HG03575 (cell line): ENCODE data around the gene LRRC1.

Experiments
- ATAC-seq: cut with Tn5 transposase; IDR thresholded peaks from one replicate; pipeline ENCODE4 v1.9.1; 2021; ENCODE audit not compliant: unreplicated experiment, insufficient number of reproducible peaks, low FRiP score; ENCODE audit errors: extremely low read depth

Gene LRRC1

GRCh38 chr6:53930330-53930729, 135.5 kb downstream of the LRRC1 start:
- no peak for ATAC-seq

- no peak for ATAC-seq
Measured at GRCh38 chr6:53931086-53931485, 136.3 kb downstream of the LRRC1 start.

DNA sequence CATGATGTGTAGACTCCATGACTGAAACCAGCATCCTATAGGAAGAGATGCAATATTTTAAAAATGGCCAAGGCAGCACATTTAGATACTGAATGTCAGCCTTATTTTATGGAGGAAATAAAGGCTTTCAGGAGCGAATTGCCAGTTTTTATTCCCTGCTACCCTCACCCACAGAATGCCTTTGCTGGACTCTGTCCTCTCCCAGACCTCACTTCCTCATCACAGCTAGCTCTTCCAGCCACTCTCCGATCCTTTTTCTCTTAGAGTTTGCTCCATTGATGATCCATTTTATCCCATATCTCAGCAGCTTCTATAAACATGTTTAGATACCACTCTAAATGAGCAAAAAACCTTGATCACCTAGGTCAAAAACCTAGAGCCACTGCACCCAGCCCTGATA, 137.7 kb downstream of the LRRC1 start:
- ATAC-seq, result no peak

DNA sequence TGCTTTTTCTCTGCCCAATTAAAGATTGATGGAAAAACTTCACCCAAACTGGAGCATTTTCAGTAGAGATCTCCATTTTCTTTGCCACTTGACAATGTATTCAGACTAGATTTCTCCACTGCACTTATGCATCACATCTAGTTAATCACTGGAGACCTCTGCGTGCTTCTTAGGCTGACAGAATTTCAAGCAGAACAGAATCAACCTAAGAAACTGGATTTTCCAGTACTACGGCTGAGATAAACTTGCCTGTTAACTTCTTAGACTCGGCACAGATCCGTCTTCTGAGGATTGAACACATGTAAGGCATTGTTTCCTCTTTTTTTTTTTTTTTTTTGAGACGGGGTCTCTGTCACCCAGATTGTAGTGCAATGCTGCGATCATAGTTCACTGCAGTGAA, 139.2 kb downstream of the LRRC1 start:
- ATAC-seq, result no peak

GRCh38 chr6:53937461-53937860, 142.7 kb downstream of the LRRC1 start:
- ATAC-seq, result no peak

DNA sequence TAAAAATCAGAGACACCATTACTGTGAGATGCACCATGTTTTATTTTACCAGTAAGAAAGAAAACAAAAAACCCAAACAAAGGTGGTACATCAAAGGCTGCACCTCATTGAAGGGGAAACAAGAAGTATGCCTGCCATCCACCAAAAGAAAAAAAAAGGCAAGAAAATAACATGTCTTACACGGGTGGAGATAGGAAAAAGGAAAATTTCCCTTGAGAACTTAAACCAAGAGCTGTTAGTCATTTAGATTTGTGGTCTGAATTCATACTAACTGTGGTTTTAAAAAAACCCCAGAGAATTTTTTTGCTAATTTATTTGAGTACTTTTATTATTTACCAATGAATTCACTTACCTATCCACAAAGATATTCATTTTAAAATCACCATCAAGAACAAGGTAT, 144.0 kb downstream of the LRRC1 start:
- no peak for ATAC-seq

GRCh38 chr6:53939830-53940229, 145.0 kb downstream of the LRRC1 start:
- no peak for ATAC-seq

GRCh38 chr6:53943395-53943794, 148.6 kb downstream of the LRRC1 start:
- no peak for ATAC-seq

GRCh38 chr6:53944091-53944490, 149.3 kb downstream of the LRRC1 start:
- ATAC-seq, result no peak

DNA sequence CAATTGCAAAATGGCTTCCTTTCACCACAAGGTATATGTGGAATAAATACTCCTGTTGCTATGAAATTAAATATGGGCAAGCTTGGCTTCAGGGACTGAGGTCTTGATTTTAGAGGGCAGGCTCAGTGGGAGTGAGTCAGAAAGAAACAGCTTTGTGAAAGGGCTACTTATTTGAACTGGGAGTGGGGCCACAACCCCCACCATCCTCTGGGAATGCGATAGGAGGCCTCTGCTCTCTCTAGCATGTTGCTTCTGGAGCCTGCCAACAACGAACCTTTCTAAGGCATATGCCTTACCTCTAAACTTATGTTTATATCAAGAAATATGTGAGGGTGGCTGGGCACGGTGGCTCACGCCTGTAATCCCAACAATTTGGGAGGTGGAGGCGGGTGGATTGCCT, 149.7 kb downstream of the LRRC1 start:
- ATAC-seq, result no peak

- ATAC-seq, result no peak
Measured at GRCh38 chr6:53945765-53946407, 151.1 kb downstream of the LRRC1 start.

GRCh38 chr6:53947780-53948179, 153.0 kb downstream of the LRRC1 start:
- no peak for ATAC-seq

DNA sequence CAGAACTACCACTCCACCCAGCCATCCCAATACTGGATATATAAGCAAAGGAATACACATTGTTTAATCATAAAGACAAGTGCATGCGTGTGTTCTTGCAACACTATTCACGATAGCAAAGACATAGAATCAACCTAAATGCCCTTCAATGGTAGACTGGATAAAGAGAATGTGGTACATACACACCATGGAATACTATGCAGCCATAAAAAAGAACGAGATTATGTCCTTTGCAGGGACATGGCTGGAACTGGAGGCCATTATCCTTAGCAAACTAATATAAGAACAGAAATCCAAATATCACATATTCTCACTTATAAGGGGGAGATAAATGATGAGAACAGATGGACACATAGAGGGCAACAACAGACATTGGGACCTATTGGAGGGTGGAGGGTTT, 156.6 kb downstream of the LRRC1 start:
- no peak for ATAC-seq

DNA sequence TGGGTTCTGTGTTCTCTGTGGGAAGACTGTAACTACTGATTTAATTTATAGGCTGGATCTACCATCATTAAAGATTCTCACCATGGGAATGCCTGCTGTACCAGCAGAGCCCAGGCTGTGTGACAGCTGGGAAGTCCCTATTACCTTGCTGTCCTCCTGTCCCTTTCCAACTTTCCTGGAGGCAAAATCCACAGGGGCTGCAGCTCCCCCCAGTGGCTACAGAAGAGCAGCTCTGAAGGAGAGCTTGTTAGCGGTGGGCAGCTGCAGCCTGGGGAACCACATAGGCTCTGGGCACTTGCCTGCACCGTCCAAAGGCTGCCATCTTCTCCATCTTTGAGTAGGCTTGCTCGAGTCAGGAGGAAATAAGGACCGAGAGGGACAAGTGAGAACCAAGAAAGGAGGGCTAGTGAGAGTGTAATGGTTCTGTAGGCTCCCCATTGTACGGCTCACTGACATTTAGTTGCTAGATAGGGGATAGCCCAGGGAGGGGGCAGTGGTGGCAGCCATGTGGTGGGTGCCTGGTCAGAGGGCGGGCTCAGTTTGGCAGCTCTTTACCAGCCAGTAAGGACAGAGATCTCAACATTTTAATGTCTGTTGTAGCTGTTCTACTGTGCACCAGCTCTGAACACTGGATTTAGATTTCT, 161.4 kb downstream of the LRRC1 start:
- no peak for ATAC-seq

DNA sequence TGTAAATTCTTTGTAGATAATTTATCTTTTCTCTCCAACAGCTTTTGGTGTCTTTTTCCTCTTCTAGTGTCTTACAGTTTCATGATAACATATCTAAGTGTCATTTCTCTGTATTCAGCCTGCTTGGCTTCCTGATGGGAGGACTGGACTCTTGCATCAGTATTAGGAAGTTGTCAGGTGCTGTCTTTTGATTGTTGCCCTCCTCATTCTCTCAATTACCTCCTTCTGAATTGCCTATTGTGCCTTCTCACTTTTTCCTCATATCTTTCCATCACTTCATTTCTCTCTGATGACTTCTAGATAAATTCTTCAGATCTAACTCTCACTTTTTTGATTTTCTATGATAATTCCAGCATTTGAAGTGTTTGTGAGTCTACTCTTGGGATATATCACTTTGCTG, 162.0 kb downstream of the LRRC1 start:
- no peak for ATAC-seq

GRCh38 chr6:53959717-53960116, 164.9 kb downstream of the LRRC1 start:
- no peak for ATAC-seq

- no peak for ATAC-seq
Measured at GRCh38 chr6:53960311-53960710, 165.5 kb downstream of the LRRC1 start.

DNA sequence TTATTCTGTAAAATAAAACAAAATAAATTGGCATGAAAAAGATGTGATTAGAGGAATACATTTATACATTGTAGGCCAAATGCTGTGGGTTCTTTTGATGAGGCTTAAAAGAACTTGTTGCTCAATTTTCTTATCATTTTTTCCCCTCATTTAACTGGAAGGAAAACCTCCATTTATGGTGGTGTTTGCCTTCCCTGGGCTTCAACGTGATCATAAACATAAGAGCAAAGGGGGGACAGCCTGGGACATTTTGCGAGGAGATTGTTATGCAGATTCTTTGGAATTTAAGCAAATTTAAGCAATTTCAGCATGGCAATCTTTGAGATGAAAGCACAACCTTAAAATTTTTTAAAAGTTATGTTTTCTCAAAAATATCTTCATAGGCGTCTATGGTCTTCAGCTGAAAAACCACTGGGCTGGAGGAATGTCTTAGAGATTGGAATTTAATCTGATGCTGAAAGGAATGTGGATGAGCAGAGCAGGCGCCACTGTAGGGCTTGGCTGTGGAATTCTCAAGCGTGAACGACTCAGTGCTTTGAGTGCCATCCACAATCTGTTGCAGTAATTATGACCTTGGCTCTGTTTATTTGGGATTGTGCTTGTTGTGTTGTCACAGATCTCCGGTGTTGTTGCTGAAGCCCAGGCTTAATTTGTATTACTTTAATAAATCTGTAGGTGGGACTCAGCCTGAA, 167.0 kb downstream of the LRRC1 start:
- ATAC-seq, result no peak

DNA sequence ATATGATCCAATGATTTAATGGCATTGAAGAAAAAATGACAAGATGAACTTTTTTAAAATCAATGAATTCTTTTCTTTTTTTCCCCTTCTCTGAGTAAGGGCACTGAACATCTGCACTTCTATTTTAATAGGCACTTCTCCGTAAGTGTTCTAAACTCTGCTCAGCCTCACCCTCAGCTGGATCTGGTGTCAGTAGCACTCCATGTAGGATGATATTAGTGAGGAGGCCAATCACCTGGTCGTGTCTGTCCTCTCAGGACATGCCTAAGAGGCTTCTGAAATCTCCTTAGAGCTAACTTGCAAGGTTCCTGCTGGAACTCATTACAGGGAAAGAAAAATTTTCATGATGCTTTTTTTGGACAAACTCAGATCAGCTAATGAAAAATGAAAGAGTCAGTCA, 167.8 kb downstream of the LRRC1 start:
- no peak for ATAC-seq

- ATAC-seq, result no peak
Measured at GRCh38 chr6:53967415-53967814, 172.6 kb downstream of the LRRC1 start.
